ENCODE data around the gene JAK1.

DNA sequence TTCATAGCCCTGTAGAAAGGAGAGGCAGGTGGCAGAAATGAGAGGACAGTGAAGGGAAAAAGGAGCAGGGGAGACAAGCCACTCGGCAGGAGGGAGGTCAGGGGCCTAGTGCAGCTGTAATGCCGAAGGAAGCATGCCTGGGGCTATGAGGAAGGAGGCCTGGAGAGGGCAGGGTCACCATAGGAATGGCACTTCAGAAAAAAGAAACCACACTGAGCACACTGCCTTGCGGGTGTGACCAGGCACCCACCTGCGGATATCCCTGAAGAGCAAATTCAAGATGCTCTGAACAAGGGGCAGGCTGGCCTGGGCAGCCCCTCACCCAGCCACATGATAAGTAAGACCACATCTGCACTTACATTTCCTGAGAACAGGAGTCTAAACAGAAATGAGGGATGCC, 104.7 kb downstream of the JAK1 start:
- no peak for TF ChIP-seq POLR2A (IDR thresholded peaks at IDR 0.05; ENCODE audit: low read depth, low read length)
- TF ChIP-seq, protein P1, sequence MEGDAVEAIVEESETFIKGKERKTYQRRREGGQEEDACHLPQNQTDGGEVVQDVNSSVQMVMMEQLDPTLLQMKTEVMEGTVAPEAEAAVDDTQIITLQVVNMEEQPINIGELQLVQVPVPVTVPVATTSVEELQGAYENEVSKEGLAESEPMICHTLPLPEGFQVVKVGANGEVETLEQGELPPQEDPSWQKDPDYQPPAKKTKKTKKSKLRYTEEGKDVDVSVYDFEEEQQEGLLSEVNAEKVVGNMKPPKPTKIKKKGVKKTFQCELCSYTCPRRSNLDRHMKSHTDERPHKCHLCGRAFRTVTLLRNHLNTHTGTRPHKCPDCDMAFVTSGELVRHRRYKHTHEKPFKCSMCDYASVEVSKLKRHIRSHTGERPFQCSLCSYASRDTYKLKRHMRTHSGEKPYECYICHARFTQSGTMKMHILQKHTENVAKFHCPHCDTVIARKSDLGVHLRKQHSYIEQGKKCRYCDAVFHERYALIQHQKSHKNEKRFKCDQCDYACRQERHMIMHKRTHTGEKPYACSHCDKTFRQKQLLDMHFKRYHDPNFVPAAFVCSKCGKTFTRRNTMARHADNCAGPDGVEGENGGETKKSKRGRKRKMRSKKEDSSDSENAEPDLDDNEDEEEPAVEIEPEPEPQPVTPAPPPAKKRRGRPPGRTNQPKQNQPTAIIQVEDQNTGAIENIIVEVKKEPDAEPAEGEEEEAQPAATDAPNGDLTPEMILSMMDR (IDR thresholded peaks at IDR 0.05; ENCODE audit: extremely low read depth in 1 of 2, insufficient read depth in 1 of 2, low read depth in 1 of 2, low read length in 2 of 2), result peak in 1 of 2 donors; percentile 21
- TF ChIP-seq, protein P2, sequence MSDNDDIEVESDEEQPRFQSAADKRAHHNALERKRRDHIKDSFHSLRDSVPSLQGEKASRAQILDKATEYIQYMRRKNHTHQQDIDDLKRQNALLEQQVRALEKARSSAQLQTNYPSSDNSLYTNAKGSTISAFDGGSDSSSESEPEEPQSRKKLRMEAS (IDR thresholded peaks at IDR 0.05; ENCODE audit: insufficient read depth, insufficient read length), result no peak
- no peak for TF ChIP-seq POLR2AphosphoS5 (IDR thresholded peaks at IDR 0.05; ENCODE audit: insufficient read depth, low read depth, low read length)

All from endothelial cell of umbilical vein (primary cell).